T-helper 1 cell treated with Interleukin-12 subunit alpha and Interleukin-12 subunit beta and Interleukin-4 antibody, amounts not matched to agents 30 μg/mL and 1 μg/mL, for 36 hours (primary cell): ENCODE measurements around the gene IQCK.

Experiments
- H3K27ac Mint-ChIP-seq: one replicate; pipeline ENCODE4 v1.8.0; 2021; ENCODE audit warnings: mild to moderate bottlenecking, mixed read lengths
- H3K27me3 Mint-ChIP-seq: one replicate; pipeline ENCODE4 v1.8.0; 2021; ENCODE audit warnings: low read depth, mixed read lengths
- H3K36me3 Mint-ChIP-seq: one replicate; pipeline ENCODE4 v1.8.0; 2021; ENCODE audit warnings: low read depth, mixed read lengths
- H3K4me1 Mint-ChIP-seq: one replicate; pipeline ENCODE4 v1.8.0; 2021; ENCODE audit warnings: low read depth, mixed read lengths
- H3K4me3 Mint-ChIP-seq: one replicate; pipeline ENCODE4 v1.8.0; 2021; ENCODE audit warnings: mild to moderate bottlenecking, moderate library complexity, mixed read lengths
- H3K9me3 Mint-ChIP-seq: one replicate; pipeline ENCODE4 v1.8.0; 2021; ENCODE audit warnings: mixed read lengths

Gene IQCK

GRCh38 chr16:19691161-19691711, 26.8 kb upstream of the IQCK start:
- H3K9me3 Mint-ChIP-seq, result no peaks in the 10 kb centered on the region
- H3K4me1 Mint-ChIP-seq, result peaks cover 21% of the 10 kb centered on the region
- H3K27ac Mint-ChIP-seq, result no peak overlapping the region
- peaks cover 11% of the 10 kb centered on the region for H3K36me3 Mint-ChIP-seq
- H3K27me3 Mint-ChIP-seq, result no peaks in the 10 kb centered on the region
- H3K4me3 Mint-ChIP-seq, result no peak overlapping the region

GRCh38 chr16:19694989-19695388, 23.1 kb upstream of the IQCK start:
- peaks cover 15% of the 10 kb centered on the region for H3K36me3 Mint-ChIP-seq
- no peaks in the 10 kb centered on the region for H3K9me3 Mint-ChIP-seq
- no peak overlapping the region for H3K27ac Mint-ChIP-seq
- peaks cover 30% of the 10 kb centered on the region for H3K4me1 Mint-ChIP-seq
- H3K4me3 Mint-ChIP-seq, result no peak overlapping the region
- no peaks in the 10 kb centered on the region for H3K27me3 Mint-ChIP-seq

GRCh38 chr16:19696328-19696727, 21.7 kb upstream of the IQCK start:
- no peaks in the 10 kb centered on the region for H3K9me3 Mint-ChIP-seq
- H3K36me3 Mint-ChIP-seq, result peaks cover 19% of the 10 kb centered on the region
- no peak overlapping the region for H3K4me3 Mint-ChIP-seq
- no peaks in the 10 kb centered on the region for H3K27me3 Mint-ChIP-seq
- peak overlapping the region; percentile 26 for H3K27ac Mint-ChIP-seq
- H3K4me1 Mint-ChIP-seq, result peaks cover 28% of the 10 kb centered on the region

GRCh38 chr16:19696961-19697360, 21.1 kb upstream of the IQCK start:
- H3K27ac Mint-ChIP-seq, result no peak overlapping the region
- H3K36me3 Mint-ChIP-seq, result peaks cover 19% of the 10 kb centered on the region
- H3K9me3 Mint-ChIP-seq, result no peaks in the 10 kb centered on the region
- H3K4me1 Mint-ChIP-seq, result peaks cover 28% of the 10 kb centered on the region
- H3K4me3 Mint-ChIP-seq, result no peak overlapping the region
- H3K27me3 Mint-ChIP-seq, result no peaks in the 10 kb centered on the region

- Mint-ChIP-seq H3K27me3 (no peaks in the 10 kb centered on the region), H3K9me3 (no peaks in the 10 kb centered on the region), H3K36me3 (peaks cover 20% of the 10 kb centered on the region), H3K27ac (no peak overlapping the region), H3K4me1 (peaks cover 28% of the 10 kb centered on the region), H3K4me3 (no peak overlapping the region)
These were observed 20.2 kb upstream of the IQCK start for GRCh38 chr16:19697756-19698318.

- H3K4me1 Mint-ChIP-seq, result peaks cover 28% of the 10 kb centered on the region
- H3K27ac Mint-ChIP-seq, result peak overlapping the region; percentile 37
- no peaks in the 10 kb centered on the region for H3K27me3 Mint-ChIP-seq
- no peak overlapping the region for H3K4me3 Mint-ChIP-seq
- peaks cover 24% of the 10 kb centered on the region for H3K36me3 Mint-ChIP-seq
- H3K9me3 Mint-ChIP-seq, result no peaks in the 10 kb centered on the region
These were observed 19.3 kb upstream of the IQCK start for GRCh38 chr16:19698480-19699465.

GRCh38 chr16:19699472-19699871, 18.6 kb upstream of the IQCK start:
- Mint-ChIP-seq H3K27me3 (no peaks in the 10 kb centered on the region), H3K27ac (no peak overlapping the region), H3K4me1 (peaks cover 28% of the 10 kb centered on the region)

GRCh38 chr16:19700319-19700781, 17.7 kb upstream of the IQCK start:
- Mint-ChIP-seq H3K36me3 (peaks cover 29% of the 10 kb centered on the region), H3K27me3 (no peaks in the 10 kb centered on the region), H3K9me3 (no peaks in the 10 kb centered on the region), H3K4me3 (no peak overlapping the region), H3K27ac (no peak overlapping the region), H3K4me1 (peaks cover 28% of the 10 kb centered on the region)

More at GRCh38 chr16:19699472-19699871, 18.6 kb upstream of the IQCK start:
- Mint-ChIP-seq H3K4me3 (no peak overlapping the region), H3K36me3 (peaks cover 25% of the 10 kb centered on the region), H3K9me3 (no peaks in the 10 kb centered on the region)

- Mint-ChIP-seq H3K27ac (no peak overlapping the region), H3K4me3 (no peak overlapping the region), H3K4me1 (peaks cover 25% of the 10 kb centered on the region), H3K36me3 (peaks cover 31% of the 10 kb centered on the region), H3K27me3 (no peaks in the 10 kb centered on the region), H3K9me3 (no peaks in the 10 kb centered on the region)
These were observed 17.0 kb upstream of the IQCK start for GRCh38 chr16:19701091-19701490.

- peaks cover 31% of the 10 kb centered on the region for H3K36me3 Mint-ChIP-seq
- no peaks in the 10 kb centered on the region for H3K9me3 Mint-ChIP-seq
- H3K27ac Mint-ChIP-seq, result no peak overlapping the region
- H3K4me3 Mint-ChIP-seq, result no peak overlapping the region
- no peaks in the 10 kb centered on the region for H3K27me3 Mint-ChIP-seq
- H3K4me1 Mint-ChIP-seq, result peaks cover 5% of the 10 kb centered on the region
These were observed 14.7 kb upstream of the IQCK start for GRCh38 chr16:19703172-19703889.

GRCh38 chr16:19704321-19705145, 13.5 kb upstream of the IQCK start:
- Mint-ChIP-seq H3K4me3 (no peak overlapping the region), H3K27me3 (no peaks in the 10 kb centered on the region), H3K27ac (no peak overlapping the region), H3K36me3 (peaks cover 27% of the 10 kb centered on the region), H3K9me3 (no peaks in the 10 kb centered on the region), H3K4me1 (no peaks in the 10 kb centered on the region)

- Mint-ChIP-seq H3K27ac (no peak overlapping the region), H3K36me3 (peaks cover 28% of the 10 kb centered on the region), H3K27me3 (no peaks in the 10 kb centered on the region), H3K9me3 (no peaks in the 10 kb centered on the region), H3K4me1 (no peaks in the 10 kb centered on the region), H3K4me3 (no peak overlapping the region)
These were observed 12.9 kb upstream of the IQCK start for GRCh38 chr16:19705146-19705501.

GRCh38 chr16:19705843-19706242, 12.2 kb upstream of the IQCK start:
- no peaks in the 10 kb centered on the region for H3K27me3 Mint-ChIP-seq
- H3K4me1 Mint-ChIP-seq, result no peaks in the 10 kb centered on the region
- H3K36me3 Mint-ChIP-seq, result peaks cover 27% of the 10 kb centered on the region
- H3K27ac Mint-ChIP-seq, result no peak overlapping the region
- no peak overlapping the region for H3K4me3 Mint-ChIP-seq
- no peaks in the 10 kb centered on the region for H3K9me3 Mint-ChIP-seq

- no peaks in the 10 kb centered on the region for H3K4me1 Mint-ChIP-seq
- H3K9me3 Mint-ChIP-seq, result no peaks in the 10 kb centered on the region
- H3K27me3 Mint-ChIP-seq, result no peaks in the 10 kb centered on the region
- H3K27ac Mint-ChIP-seq, result no peak overlapping the region
- H3K36me3 Mint-ChIP-seq, result peaks cover 27% of the 10 kb centered on the region
- no peak overlapping the region for H3K4me3 Mint-ChIP-seq
These were observed 11.2 kb upstream of the IQCK start for GRCh38 chr16:19706846-19707245.
